Measurements from ENCODE around the gene MFSD6.

DNA sequence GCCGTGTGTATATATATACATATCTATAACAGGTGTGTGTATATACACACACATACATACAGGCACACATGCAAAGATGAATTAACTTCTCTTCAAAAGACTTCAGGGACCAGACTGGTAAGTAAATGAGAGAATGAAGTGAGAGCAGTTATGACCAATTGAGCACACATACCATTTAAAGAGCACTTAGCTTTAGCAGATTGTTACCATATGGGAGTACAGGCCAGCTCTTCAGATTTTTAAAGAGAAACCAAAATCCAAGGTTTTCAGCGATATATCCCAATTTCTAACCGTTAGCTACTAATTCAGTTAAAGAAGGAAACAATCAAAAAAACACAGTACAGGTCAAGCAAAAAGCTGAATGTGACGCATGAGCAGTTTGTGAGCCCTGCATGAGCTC lies 41.1 kb upstream of the MFSD6 start:
- TF ChIP-seq NR3C1 (CRISPR knock-in tag; conservative IDR thresholded peaks at IDR 0.05; ENCODE audit: low read depth) (no peak), SMAD3 (CRISPR knock-in tag; IDR thresholded peaks at IDR 0.05; ENCODE audit: borderline replicate concordance) (no peak), ATF1 (CRISPR knock-in tag; IDR thresholded peaks at IDR 0.05) (no peak), NR1H2 (CRISPR knock-in tag; IDR thresholded peaks at IDR 0.05) (no peak), RORB (CRISPR knock-in tag; IDR thresholded peaks at IDR 0.05) (no peak), ZNF138 (CRISPR knock-in tag; conservative IDR thresholded peaks at IDR 0.05) (no peak)
- TF ChIP-seq, protein P1, sequence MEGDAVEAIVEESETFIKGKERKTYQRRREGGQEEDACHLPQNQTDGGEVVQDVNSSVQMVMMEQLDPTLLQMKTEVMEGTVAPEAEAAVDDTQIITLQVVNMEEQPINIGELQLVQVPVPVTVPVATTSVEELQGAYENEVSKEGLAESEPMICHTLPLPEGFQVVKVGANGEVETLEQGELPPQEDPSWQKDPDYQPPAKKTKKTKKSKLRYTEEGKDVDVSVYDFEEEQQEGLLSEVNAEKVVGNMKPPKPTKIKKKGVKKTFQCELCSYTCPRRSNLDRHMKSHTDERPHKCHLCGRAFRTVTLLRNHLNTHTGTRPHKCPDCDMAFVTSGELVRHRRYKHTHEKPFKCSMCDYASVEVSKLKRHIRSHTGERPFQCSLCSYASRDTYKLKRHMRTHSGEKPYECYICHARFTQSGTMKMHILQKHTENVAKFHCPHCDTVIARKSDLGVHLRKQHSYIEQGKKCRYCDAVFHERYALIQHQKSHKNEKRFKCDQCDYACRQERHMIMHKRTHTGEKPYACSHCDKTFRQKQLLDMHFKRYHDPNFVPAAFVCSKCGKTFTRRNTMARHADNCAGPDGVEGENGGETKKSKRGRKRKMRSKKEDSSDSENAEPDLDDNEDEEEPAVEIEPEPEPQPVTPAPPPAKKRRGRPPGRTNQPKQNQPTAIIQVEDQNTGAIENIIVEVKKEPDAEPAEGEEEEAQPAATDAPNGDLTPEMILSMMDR (IDR thresholded peaks at IDR 0.05), result no peak
- TF ChIP-seq, protein P2, sequence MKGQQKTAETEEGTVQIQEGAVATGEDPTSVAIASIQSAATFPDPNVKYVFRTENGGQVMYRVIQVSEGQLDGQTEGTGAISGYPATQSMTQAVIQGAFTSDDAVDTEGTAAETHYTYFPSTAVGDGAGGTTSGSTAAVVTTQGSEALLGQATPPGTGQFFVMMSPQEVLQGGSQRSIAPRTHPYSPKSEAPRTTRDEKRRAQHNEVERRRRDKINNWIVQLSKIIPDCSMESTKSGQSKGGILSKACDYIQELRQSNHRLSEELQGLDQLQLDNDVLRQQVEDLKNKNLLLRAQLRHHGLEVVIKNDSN (CRISPR knock-in tag; IDR thresholded peaks at IDR 0.05), result no peak
- TF ChIP-seq, protein P3, sequence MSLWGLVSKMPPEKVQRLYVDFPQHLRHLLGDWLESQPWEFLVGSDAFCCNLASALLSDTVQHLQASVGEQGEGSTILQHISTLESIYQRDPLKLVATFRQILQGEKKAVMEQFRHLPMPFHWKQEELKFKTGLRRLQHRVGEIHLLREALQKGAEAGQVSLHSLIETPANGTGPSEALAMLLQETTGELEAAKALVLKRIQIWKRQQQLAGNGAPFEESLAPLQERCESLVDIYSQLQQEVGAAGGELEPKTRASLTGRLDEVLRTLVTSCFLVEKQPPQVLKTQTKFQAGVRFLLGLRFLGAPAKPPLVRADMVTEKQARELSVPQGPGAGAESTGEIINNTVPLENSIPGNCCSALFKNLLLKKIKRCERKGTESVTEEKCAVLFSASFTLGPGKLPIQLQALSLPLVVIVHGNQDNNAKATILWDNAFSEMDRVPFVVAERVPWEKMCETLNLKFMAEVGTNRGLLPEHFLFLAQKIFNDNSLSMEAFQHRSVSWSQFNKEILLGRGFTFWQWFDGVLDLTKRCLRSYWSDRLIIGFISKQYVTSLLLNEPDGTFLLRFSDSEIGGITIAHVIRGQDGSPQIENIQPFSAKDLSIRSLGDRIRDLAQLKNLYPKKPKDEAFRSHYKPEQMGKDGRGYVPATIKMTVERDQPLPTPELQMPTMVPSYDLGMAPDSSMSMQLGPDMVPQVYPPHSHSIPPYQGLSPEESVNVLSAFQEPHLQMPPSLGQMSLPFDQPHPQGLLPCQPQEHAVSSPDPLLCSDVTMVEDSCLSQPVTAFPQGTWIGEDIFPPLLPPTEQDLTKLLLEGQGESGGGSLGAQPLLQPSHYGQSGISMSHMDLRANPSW (CRISPR knock-in tag; conservative IDR thresholded peaks at IDR 0.05; ENCODE audit: low read depth), result no peak
- TF ChIP-seq, protein P4, sequence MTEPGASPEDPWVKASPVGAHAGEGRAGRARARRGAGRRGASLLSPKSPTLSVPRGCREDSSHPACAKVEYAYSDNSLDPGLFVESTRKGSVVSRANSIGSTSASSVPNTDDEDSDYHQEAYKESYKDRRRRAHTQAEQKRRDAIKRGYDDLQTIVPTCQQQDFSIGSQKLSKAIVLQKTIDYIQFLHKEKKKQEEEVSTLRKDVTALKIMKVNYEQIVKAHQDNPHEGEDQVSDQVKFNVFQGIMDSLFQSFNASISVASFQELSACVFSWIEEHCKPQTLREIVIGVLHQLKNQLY (CRISPR knock-in tag; IDR thresholded peaks at IDR 0.05), result no peak
- TF ChIP-seq, protein P5, sequence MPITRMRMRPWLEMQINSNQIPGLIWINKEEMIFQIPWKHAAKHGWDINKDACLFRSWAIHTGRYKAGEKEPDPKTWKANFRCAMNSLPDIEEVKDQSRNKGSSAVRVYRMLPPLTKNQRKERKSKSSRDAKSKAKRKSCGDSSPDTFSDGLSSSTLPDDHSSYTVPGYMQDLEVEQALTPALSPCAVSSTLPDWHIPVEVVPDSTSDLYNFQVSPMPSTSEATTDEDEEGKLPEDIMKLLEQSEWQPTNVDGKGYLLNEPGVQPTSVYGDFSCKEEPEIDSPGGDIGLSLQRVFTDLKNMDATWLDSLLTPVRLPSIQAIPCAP (CRISPR knock-in tag; IDR thresholded peaks at IDR 0.05), result no peak
- TF ChIP-seq, protein P6, sequence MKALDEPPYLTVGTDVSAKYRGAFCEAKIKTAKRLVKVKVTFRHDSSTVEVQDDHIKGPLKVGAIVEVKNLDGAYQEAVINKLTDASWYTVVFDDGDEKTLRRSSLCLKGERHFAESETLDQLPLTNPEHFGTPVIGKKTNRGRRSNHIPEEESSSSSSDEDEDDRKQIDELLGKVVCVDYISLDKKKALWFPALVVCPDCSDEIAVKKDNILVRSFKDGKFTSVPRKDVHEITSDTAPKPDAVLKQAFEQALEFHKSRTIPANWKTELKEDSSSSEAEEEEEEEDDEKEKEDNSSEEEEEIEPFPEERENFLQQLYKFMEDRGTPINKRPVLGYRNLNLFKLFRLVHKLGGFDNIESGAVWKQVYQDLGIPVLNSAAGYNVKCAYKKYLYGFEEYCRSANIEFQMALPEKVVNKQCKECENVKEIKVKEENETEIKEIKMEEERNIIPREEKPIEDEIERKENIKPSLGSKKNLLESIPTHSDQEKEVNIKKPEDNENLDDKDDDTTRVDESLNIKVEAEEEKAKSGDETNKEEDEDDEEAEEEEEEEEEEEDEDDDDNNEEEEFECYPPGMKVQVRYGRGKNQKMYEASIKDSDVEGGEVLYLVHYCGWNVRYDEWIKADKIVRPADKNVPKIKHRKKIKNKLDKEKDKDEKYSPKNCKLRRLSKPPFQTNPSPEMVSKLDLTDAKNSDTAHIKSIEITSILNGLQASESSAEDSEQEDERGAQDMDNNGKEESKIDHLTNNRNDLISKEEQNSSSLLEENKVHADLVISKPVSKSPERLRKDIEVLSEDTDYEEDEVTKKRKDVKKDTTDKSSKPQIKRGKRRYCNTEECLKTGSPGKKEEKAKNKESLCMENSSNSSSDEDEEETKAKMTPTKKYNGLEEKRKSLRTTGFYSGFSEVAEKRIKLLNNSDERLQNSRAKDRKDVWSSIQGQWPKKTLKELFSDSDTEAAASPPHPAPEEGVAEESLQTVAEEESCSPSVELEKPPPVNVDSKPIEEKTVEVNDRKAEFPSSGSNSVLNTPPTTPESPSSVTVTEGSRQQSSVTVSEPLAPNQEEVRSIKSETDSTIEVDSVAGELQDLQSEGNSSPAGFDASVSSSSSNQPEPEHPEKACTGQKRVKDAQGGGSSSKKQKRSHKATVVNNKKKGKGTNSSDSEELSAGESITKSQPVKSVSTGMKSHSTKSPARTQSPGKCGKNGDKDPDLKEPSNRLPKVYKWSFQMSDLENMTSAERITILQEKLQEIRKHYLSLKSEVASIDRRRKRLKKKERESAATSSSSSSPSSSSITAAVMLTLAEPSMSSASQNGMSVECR (CRISPR knock-in tag; IDR thresholded peaks at IDR 0.05; ENCODE audit: borderline replicate concordance), result no peak
- TF ChIP-seq, protein P7, sequence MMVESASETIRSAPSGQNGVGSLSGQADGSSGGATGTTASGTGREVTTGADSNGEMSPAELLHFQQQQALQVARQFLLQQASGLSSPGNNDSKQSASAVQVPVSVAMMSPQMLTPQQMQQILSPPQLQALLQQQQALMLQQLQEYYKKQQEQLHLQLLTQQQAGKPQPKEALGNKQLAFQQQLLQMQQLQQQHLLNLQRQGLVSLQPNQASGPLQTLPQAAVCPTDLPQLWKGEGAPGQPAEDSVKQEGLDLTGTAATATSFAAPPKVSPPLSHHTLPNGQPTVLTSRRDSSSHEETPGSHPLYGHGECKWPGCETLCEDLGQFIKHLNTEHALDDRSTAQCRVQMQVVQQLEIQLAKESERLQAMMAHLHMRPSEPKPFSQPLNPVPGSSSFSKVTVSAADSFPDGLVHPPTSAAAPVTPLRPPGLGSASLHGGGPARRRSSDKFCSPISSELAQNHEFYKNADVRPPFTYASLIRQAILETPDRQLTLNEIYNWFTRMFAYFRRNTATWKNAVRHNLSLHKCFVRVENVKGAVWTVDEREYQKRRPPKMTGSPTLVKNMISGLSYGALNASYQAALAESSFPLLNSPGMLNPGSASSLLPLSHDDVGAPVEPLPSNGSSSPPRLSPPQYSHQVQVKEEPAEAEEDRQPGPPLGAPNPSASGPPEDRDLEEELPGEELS (CRISPR knock-in tag; IDR thresholded peaks at IDR 0.05), result no peak
- TF ChIP-seq, protein P8, sequence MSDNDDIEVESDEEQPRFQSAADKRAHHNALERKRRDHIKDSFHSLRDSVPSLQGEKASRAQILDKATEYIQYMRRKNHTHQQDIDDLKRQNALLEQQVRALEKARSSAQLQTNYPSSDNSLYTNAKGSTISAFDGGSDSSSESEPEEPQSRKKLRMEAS (CRISPR knock-in tag; IDR thresholded peaks at IDR 0.05), result no peak
